Neural progenitor cell (in vitro differentiated cells): Measurements from ENCODE around the gene MAMSTR.

Experiments
- EZH2 ChIP-seq: fragments of 200-600 bp; sonication (generic); IDR thresholded peaks from 2 replicates; pipeline ENCODE4 v1.6.1; 2017; ENCODE audit warnings: antibody characterized with exemption, mild to moderate bottlenecking, moderate library complexity
- TF ChIP-seq, protein P1 (sequence below): fragments of 200-600 bp; sonication (generic); IDR thresholded peaks from 2 replicates; pipeline ENCODE4 v1.5.1; 2017; ENCODE audit warnings: antibody characterized with exemption, mild to moderate bottlenecking

DNA sequence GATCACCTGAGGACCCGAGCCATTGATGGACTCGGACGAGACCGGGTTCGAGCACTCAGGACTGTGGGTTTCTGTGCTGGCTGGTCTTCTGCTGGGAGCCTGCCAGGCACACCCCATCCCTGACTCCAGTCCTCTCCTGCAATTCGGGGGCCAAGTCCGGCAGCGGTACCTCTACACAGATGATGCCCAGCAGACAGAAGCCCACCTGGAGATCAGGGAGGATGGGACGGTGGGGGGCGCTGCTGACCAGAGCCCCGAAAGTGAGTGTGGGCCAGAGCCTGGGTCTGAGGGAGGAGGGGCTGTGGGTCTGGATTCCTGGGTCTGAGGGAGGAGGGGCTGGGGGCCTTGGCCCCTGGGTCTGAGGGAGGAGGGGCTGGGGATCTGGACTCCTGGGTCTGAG is 36.7 kb upstream of the MAMSTR start:
- TF ChIP-seq, protein P1, sequence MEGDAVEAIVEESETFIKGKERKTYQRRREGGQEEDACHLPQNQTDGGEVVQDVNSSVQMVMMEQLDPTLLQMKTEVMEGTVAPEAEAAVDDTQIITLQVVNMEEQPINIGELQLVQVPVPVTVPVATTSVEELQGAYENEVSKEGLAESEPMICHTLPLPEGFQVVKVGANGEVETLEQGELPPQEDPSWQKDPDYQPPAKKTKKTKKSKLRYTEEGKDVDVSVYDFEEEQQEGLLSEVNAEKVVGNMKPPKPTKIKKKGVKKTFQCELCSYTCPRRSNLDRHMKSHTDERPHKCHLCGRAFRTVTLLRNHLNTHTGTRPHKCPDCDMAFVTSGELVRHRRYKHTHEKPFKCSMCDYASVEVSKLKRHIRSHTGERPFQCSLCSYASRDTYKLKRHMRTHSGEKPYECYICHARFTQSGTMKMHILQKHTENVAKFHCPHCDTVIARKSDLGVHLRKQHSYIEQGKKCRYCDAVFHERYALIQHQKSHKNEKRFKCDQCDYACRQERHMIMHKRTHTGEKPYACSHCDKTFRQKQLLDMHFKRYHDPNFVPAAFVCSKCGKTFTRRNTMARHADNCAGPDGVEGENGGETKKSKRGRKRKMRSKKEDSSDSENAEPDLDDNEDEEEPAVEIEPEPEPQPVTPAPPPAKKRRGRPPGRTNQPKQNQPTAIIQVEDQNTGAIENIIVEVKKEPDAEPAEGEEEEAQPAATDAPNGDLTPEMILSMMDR: no peak
- no peak for TF ChIP-seq EZH2
